K562 (cell line): ENCODE results near the gene TRAP1. TPM values are rescaled to one million over a fixed set of nuclear protein-coding genes. Genes with fewer than 3 reads are reported as not detected.

Source experiments
- ERF ChIP-seq: fragments of 450-650 bp; formaldehyde crosslinking; IDR thresholded peaks from 2 replicates; pipeline ENCODE4 v1.4.0; 2020; ENCODE audit warnings: mild to moderate bottlenecking, mixed read lengths
- GABPA ChIP-seq: fragments of 200-800 bp; sonication (Bioruptor generic); conservative IDR thresholded peaks from 2 replicates; pipeline ENCODE4 v1.6.1; 2016; ENCODE audit warnings: low read depth, missing genetic modification characterization, missing compliant biosample characterization
- GABPB1 ChIP-seq: sonication (generic); formaldehyde crosslinking; IDR thresholded peaks from 2 replicates; pipeline ENCODE4 v1.8.0; 2022; ENCODE audit warnings: mild to moderate bottlenecking, missing genetic modification reagents
- POLR2B ChIP-seq: fragments of 450-650 bp; IDR thresholded peaks from 2 replicates; pipeline ENCODE4 v1.6.1; 2018; ENCODE audit warnings: low read depth; ENCODE audit not compliant: partially characterized antibody
- PYGO2 ChIP-seq: fragments of 450-650 bp; IDR thresholded peaks from 2 replicates; pipeline ENCODE4 v1.6.1; 2016; ENCODE audit warnings: mild to moderate bottlenecking, missing genetic modification characterization, moderate library complexity, missing compliant biosample characterization
- RFX5 ChIP-seq: IDR thresholded peaks from 2 replicates; pipeline ENCODE4 v1.6.1; 2011; ENCODE audit warnings: low read depth, mild to moderate bottlenecking, improper control_type of control experiment, low read length
- SAFB ChIP-seq: fragments of 200-400 bp; formaldehyde crosslinking; IDR thresholded peaks from 2 replicates; pipeline ENCODE4 v1.6.1; 2017; ENCODE audit warnings: low read depth, low read length, borderline replicate concordance
- TEAD4 ChIP-seq, 2 experiments: sonication (generic) in 1 of 2; formaldehyde crosslinking in 1 of 2; IDR thresholded peaks; 2 replicates each; pipeline versions ENCODE4 v1.6.1 to v1.8.0; 2012 to 2022; ENCODE audit warnings: borderline replicate concordance in 1 of 2, inconsistent platforms in 1 of 2, low read length in 1 of 2, mild to moderate bottlenecking in 1 of 2, missing genetic modification reagents in 1 of 2
- ZNF76 ChIP-seq: fragments of 250-450 bp; sonication (Bioruptor Pico); IDR thresholded peaks from 2 replicates; pipeline ENCODE4 v1.4.0; 2020; ENCODE audit warnings: mild to moderate bottlenecking, moderate library complexity, borderline replicate concordance
- polyA plus RNA-seq, 8 experiments: library from polyadenylated mRNA; depleted of rRNA in 4 of 8; stranded (reverse) in 5 of 8; unstranded in 3 of 8; fragments of >200 nt; fragmentation: Nextera tagmentation in 2 of 8; fragmentation: Illumina TruSeq in 1 of 8; extraction: Ambion mirVana in 2 of 8; extraction: Trizol in 1 of 8; gene quantifications; 2 replicates each; pipeline versions ENCODE4 v1.2.1 to v1.2.3, GENCODE V29; 2011 to 2014; ENCODE audit warnings: inconsistent platforms in 1 of 8, missing spikeins in 1 of 8
- total RNA-seq, 7 experiments: library from RNA; depleted of rRNA in 6 of 7; stranded (reverse); fragments of >200 nt in 6 of 7; fragmentation: Illumina TruSeq in 2 of 7; extraction: Trizol in 2 of 7; gene quantifications; 2 replicates each; pipeline versions ENCODE4 v1.2.1 to v1.2.3, GENCODE V29; 2011 to 2021; ENCODE audit warnings: low replicate concordance in 1 of 7
- TF ChIP-seq, protein P1 (sequence below): sonication (generic); formaldehyde crosslinking; IDR thresholded peaks from 2 replicates; pipeline ENCODE4 v1.8.1; 2022; ENCODE audit warnings: missing genetic modification reagents
- TF ChIP-seq, protein P2 (sequence below): sonication (generic); formaldehyde crosslinking; IDR thresholded peaks from 2 replicates; pipeline ENCODE4 v1.9.0; 2022; ENCODE audit warnings: mild to moderate bottlenecking, missing genetic modification reagents
- TF ChIP-seq, protein P3 (sequence below), 2 experiments: fragments of 450-650 bp in 1 of 2; sonication (generic) in 1 of 2; formaldehyde crosslinking in 1 of 2; IDR thresholded peaks in 1 of 2; conservative IDR thresholded peaks in 1 of 2; 2 replicates each; pipeline versions ENCODE4 v1.6.1 to v1.8.1; 2016 to 2023; ENCODE audit warnings: mild to moderate bottlenecking in 2 of 2, moderate library complexity in 2 of 2, inconsistent platforms in 1 of 2, missing genetic modification reagents in 1 of 2
- TF ChIP-seq, protein P4 (sequence below): sonication (generic); formaldehyde crosslinking; IDR thresholded peaks from 2 replicates; pipeline ENCODE4 v1.8.0; 2022; ENCODE audit warnings: missing genetic modification reagents, mild to moderate bottlenecking, borderline replicate concordance
- TF ChIP-seq, protein P5 (sequence below): fragments of 250-450 bp; sonication (Bioruptor Pico); IDR thresholded peaks from 2 replicates; pipeline ENCODE4 v1.4.0; 2020

The TRAP1 gene
- total and polyA plus RNA-seq, 9 of the 15 experiments (the other 6 are each of a cell fraction or from before 2014, with no cell fraction given): 19.1 to 436 (median 301) TPM

DNA sequence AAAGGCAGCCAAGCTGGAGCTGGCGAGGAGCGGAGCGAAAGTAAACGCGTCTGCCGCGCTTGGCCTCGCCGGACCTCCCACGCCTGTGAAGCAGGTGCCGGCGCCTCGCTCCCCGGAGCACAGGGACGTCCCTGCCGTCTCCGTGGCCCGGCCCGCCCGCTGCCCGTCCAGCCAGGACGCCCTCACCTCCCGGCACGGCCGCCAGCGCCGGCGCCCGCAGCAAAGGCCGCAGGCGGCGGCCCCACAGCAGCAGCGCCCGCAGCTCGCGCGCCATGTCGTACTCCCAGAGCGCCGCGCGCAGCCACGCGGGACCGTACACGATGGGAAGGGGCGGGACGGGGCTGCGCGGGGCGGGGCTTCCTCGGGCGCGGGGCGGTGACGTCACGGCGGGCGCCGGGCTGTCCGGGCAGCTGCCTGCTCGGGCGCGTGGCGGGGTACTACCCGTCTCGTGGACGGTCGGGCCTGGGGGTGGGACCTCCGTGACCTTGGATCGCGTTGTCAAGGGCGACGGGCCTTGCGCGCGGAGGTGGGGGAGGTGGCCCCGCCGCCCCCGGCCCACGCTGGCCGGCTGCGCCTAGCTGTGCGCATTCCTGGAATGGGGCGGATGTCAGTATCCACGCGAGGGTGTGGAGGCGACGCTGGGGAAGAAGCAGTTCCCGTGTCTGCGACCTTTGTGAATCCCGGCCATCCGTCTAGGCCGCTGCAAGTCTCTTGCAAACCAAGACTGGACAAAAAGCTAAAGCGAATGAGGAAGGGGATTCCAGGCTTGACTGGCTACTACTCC, at the start of gene TRAP1 (continued):
- TF ChIP-seq, protein P1, sequence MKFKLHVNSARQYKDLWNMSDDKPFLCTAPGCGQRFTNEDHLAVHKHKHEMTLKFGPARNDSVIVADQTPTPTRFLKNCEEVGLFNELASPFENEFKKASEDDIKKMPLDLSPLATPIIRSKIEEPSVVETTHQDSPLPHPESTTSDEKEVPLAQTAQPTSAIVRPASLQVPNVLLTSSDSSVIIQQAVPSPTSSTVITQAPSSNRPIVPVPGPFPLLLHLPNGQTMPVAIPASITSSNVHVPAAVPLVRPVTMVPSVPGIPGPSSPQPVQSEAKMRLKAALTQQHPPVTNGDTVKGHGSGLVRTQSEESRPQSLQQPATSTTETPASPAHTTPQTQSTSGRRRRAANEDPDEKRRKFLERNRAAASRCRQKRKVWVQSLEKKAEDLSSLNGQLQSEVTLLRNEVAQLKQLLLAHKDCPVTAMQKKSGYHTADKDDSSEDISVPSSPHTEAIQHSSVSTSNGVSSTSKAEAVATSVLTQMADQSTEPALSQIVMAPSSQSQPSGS (CRISPR knock-in tag): peak; percentile 82; the same call in 1 of the 2 replicates
- TF ChIP-seq POLR2B (peak; percentile 77), RFX5 (no peak), PYGO2 (tag) (no peak), GABPA (tag) (peak; percentile 61), ERF (0 out of 2 replicates have a peak, but pooled peaks have one; percentile 72), GABPB1 (peak; percentile 64; the same call in 1 of the 2 replicates), ZNF76 (CRISPR knock-in tag) (peak; percentile 6; the same call in 1 of the 2 replicates), TEAD4 (IDR thresholded peaks at IDR 0.05; ENCODE audit: low read length) (no peak; the same call in 1 of the 2 replicates), TEAD4 (CRISPR knock-in tag; IDR thresholded peaks at IDR 0.05; ENCODE audit: borderline replicate concordance) (peak; percentile 83), SAFB (peak; percentile 94)
- TF ChIP-seq, protein P2, sequence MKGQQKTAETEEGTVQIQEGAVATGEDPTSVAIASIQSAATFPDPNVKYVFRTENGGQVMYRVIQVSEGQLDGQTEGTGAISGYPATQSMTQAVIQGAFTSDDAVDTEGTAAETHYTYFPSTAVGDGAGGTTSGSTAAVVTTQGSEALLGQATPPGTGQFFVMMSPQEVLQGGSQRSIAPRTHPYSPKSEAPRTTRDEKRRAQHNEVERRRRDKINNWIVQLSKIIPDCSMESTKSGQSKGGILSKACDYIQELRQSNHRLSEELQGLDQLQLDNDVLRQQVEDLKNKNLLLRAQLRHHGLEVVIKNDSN (CRISPR knock-in tag): peak; percentile 8
- TF ChIP-seq, protein P3, sequence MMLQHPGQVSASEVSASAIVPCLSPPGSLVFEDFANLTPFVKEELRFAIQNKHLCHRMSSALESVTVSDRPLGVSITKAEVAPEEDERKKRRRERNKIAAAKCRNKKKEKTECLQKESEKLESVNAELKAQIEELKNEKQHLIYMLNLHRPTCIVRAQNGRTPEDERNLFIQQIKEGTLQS (IDR thresholded peaks at IDR 0.05): peak; percentile 64; the same call in 1 of the 2 replicates
- TF ChIP-seq, protein P3 (CRISPR knock-in tag; conservative IDR thresholded peaks at IDR 0.05): no peak
- TF ChIP-seq, protein P4, sequence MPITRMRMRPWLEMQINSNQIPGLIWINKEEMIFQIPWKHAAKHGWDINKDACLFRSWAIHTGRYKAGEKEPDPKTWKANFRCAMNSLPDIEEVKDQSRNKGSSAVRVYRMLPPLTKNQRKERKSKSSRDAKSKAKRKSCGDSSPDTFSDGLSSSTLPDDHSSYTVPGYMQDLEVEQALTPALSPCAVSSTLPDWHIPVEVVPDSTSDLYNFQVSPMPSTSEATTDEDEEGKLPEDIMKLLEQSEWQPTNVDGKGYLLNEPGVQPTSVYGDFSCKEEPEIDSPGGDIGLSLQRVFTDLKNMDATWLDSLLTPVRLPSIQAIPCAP (CRISPR knock-in tag): no peak
- TF ChIP-seq, protein P5, sequence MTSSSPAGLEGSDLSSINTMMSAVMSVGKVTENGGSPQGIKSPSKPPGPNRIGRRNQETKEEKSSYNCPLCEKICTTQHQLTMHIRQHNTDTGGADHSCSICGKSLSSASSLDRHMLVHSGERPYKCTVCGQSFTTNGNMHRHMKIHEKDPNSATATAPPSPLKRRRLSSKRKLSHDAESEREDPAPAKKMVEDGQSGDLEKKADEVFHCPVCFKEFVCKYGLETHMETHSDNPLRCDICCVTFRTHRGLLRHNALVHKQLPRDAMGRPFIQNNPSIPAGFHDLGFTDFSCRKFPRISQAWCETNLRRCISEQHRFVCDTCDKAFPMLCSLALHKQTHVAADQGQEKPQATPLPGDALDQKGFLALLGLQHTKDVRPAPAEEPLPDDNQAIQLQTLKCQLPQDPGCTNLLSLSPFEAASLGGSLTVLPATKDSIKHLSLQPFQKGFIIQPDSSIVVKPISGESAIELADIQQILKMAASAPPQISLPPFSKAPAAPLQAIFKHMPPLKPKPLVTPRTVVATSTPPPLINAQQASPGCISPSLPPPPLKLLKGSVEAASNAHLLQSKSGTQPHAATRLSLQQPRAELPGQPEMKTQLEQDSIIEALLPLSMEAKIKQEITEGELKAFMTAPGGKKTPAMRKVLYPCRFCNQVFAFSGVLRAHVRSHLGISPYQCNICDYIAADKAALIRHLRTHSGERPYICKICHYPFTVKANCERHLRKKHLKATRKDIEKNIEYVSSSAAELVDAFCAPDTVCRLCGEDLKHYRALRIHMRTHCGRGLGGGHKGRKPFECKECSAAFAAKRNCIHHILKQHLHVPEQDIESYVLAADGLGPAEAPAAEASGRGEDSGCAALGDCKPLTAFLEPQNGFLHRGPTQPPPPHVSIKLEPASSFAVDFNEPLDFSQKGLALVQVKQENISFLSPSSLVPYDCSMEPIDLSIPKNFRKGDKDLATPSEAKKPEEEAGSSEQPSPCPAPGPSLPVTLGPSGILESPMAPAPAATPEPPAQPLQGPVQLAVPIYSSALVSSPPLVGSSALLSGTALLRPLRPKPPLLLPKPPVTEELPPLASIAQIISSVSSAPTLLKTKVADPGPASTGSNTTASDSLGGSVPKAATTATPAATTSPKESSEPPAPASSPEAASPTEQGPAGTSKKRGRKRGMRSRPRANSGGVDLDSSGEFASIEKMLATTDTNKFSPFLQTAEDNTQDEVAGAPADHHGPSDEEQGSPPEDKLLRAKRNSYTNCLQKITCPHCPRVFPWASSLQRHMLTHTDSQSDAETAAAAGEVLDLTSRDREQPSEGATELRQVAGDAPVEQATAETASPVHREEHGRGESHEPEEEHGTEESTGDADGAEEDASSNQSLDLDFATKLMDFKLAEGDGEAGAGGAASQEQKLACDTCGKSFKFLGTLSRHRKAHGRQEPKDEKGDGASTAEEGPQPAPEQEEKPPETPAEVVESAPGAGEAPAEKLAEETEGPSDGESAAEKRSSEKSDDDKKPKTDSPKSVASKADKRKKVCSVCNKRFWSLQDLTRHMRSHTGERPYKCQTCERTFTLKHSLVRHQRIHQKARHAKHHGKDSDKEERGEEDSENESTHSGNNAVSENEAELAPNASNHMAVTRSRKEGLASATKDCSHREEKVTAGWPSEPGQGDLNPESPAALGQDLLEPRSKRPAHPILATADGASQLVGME: peak; percentile 39; the same call in 1 of the 2 replicates
